GDM1 (cell line): ENCODE measurements around the gene IQCM.
"Not testable (repeated sequence)": the region's sequence is repeated elsewhere in the genome, so short reads cannot be mapped to it uniquely, and the experiment has no call there.

Experiments
- DNase-seq: peaks from one replicate; lab custom pipeline; 2025; lab: John Stamatoyannopoulos, UW

The IQCM gene

DNA sequence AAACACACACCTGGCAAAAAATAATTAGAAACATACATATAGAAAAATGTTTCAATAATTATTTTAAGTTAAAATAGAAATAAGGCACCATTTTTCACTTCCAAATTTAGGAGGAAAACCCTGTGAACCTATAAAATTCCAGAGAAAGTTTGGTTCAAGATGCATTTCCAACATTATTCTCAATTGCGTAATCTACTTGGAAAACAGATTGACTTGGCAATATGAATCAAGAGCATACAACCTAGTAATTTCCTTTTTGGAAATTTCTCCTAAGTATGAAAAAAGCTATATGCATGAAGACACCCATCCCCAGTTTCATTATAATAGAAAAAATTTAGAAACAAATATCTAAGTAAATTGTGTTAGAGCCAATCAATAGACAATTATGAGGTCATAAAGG lies 242.9 kb downstream of the IQCM start:
- no peak for DNase-seq

DNA sequence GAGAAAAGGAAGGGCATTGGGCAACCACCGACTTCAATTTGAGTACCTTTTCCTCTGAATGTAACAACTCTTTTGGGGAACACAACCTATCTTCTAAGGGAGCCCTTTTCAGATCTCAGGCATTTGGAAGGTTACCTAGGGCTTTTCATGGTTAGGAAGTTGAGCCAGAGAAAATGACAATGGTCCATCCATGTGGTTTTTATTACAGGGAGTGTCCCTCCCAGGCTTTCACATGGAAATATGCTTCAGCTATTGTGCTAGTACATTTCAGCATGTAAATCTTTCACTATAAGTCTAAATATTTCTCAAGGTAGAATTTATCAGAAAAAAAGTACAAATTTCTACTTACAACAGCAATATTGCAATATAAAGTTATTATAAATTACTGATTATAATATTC lies 259.8 kb downstream of the IQCM start:
- DNase-seq: no peak

DNA sequence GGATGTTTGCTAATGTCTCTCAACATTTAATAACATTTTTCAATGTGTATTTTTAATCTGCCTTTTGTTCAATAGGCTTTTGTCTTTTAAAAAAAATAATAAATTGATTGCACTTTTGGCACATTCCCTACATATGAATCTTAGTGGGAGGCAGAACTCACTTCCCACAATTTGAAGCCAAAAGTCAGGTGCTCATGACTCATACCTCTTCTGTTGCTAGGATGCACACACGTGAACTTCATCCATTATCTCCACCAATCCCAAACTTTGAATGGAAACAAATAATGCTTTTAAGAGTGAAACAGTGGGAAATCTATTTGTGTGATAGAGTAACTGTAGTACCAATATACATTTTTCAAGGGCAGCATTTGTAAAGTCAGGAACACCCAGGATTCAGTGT lies 260.5 kb downstream of the IQCM start:
- no peak for DNase-seq

DNA sequence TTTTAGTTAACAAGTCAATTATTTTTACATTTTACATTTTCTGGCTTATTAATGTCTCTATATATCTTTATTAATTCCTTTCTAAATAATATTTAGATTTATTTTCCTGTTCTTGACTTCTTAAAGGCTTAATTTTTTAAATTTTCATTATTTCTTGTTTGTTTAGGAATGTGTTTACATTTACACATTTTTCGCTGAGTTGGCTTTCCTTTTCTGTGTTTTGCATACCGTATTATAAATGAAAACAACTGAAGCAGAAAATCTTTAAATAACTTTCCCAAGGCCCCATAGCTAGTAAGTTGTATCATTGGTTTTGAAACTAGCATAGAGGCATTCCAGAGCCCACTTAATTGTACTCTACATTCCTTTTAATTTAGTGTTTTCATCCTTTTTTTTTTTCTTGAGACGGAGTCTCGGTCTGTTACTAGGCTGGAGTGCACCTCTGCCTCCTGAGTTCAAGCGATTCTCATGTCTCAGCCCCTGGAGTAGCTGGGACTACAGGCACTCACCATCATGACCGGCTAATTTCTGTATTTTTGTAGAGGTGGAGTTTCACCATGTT lies 261.6 kb downstream of the IQCM start:
- no peak for DNase-seq

DNA sequence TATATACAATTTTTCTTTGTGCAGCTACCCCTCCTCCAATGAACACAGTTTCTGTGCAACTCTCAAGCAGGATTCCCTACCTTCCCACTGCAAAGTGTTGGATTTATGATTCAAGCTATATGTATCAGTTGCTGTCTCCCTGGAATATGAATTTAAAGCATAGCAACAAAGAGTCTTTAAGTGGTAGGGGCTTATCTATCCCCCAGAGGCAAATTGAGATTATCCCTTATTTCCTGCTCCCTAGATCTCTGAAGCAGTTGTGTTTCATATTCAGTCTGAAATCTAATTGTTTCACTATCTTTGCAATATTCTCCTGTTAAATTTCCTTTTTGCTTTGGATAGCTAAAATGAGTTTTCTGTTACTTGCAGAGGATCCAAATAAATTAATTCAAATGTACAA lies 263.0 kb downstream of the IQCM start:
- DNase-seq: no peak

DNA sequence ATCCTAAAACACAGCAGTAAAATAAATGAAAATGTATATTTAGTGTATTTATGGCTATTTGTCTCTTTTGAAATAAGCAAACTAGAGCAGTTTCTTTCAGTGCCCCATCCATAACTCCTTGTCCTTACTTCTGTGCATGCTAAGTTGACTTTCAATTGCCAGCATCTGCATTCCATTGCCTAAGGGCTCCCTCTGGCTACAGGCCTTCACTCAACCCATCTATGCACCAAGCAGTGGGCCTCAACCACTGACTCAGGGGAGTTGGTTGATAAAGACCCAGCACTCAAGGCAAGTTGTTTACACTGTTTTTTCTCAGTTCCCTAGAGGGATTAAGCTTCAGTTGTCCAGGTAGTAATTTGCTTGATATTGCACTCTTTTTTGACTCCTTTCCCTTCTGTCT lies 265.7 kb downstream of the IQCM start:
- no peak for DNase-seq

DNA sequence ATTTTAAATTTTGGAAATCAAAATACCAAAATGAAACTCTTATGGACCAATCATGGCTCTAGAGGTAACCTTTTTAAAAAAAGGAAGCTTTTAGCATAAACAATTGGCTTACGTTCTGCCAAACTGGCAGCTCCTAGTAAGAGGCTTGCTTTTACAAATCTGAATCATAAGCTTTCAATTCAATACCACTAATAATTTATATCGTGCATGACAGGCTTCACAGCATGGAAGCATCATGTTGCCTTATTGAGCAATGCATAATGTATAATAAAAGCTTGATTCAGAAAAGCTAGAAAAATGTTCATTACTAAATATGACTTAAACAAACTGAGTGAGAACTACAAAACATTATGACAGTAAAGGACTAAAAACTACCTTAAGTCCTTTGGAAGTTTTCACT lies 280.9 kb downstream of the IQCM start:
- DNase-seq: no peak

DNA sequence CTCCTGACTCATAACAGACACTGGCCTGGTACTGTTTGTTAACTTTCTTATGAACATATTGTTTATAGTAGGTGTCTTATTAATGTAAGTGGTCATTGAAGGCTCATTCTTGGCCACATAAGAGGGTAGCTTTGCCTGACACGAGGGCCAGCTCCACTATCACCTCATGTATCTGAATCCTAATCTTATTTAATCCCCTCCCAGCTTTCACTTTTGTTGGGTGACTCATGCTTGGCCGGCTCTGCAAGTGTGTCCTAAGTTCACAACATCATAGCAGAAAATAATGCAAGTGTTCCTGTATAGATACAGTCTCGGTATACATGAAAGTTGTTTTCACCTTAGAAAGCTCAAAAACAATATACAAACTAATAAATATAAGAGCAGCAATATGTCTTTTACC lies 283.8 kb downstream of the IQCM start:
- no peak for DNase-seq

DNA sequence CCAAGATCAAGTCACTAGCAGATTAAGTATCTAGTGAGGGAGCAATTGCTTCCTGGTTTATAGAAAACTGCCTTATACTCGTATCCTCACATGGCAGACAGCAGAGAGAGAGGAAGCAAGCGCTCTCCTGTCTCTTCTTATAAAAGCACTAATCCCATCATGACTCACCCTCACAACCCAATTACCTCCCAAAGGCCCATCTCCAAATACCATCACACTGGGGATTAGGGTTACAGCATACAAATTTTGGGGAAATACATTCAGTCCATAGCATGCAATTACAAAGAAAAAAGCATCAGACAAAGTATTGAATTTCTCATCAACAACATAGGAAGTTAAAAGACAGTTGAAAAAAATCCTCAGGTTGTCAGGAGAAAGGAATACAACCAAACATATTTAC lies 292.6 kb downstream of the IQCM start:
- no peak for DNase-seq

DNA sequence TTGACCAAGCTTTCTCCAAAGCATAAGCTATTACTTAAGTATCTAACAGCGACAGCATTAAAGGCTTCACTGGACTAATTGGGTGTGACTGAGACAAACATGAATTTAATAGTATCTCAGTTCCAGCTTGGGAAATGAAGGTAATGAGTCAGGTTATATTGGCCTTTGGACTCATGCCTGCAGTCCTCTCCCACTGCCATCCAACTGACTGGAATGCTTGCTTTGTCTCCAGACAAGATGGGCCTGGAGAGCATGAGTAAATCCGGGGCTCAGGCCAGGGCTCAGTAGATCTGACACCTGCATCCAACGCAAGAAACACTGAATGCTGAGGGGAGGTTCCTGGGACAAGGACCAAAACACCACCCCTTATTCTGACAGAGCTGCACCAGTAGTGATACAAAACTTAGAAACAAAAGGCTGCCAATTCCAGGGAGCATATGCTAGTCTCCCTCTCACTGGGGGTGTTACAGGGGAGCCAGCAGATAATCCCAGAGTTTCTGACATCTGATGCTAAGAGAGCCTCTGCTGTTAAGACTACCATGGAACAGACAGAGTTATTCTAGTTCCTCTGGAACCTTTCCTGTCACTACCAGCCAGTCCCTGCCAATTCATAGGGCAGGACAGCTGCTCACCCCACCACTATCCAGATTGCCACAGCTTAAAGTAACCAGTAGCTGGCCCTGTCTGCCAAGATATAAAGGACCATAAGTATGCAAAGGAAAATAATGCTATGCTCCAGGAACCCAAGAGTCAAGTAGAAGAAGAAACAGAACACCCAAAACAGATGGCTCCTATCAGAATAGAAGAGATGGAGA lies 293.8 kb downstream of the IQCM start:
- no peak for DNase-seq

DNA sequence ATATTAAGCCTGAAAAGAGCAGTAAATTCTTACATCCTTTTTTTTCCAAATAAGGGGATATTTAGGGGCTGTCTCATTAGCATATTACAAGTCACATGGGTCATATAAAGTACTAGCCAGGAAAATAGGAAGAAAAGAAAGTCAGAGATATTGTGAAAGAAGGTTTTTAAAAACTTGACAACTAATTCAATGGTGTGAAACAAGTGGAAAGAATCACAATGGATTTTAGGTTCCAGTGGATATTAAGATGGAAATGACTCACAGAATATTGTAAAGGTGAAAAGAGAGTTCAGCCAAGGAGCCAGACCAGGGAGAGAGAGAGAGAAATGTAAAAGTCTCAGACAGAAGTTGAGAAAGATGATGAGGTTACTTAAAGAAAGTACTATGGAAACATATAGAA lies 297.2 kb downstream of the IQCM start:
- no peak for DNase-seq

DNA sequence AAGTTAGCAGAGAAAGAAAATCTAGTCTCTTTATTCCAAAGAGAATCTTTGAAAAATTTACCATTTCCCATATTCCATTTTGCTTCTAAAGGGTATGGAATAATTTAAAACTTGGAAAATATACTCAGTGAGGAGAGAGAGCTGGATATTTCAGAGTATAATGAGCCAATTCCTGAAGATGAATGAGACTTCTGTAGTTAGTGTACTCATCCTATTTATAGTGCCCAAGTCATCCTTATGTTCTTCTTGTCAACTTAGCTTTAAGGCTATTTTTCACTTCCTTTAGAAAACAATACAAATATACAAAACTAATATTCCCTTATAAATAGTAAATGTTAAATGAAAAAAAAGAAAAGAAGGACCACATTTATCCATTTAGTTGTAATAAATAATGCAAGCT lies 302.6 kb downstream of the IQCM start:
- DNase-seq: no peak

DNA sequence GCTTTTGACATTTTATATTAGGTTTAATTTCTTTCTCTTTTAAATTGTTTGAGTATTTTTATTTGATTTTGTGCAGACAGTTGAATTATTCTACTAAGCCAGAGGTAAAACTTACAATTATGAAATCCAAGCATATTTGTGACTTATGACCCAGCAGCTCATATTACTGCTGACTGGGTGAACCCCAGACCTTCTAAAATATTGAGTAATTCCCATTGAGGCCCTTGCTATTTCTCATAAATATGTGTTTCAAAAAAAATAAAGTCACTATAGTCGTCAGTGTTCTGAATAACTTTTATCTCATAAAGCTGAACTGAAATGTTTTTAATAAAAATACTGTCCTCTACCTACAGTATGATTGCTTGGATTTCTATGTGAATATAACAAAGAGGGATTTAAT lies 303.1 kb downstream of the IQCM start:
- DNase-seq: no peak

DNA sequence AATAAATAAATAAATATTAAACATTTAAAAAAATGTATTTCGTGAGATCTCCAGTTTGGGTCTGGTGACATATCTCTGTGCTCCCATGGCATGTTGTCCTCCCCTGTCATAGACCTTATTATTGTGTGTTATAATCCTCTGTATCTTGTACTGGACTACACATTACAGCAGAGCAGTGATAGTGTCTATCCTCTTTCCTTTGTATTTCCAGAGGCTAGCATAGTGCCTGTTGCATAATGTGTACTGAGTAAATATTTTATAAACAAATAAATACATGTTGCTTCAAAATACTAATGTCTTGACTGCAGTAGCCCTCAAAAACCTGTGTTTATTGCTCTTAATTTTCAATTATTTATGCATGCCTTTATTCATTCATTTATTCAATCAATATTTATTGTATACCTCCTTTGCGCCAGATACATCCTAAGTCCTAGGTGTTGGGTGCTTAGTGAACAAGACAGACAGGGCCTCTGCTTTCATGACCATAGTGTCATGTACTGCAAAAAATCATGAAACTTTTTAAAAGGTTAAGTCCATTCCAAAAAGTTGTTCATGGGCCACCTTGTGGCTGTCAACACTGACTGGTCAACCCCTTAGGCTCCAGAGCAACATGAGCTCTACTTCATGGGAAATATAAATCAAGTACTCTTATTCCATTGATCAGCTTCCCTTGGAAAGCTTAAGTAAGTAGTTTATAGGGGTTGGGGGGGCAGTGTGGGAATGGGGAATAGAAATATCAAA lies 303.9 kb downstream of the IQCM start:
- DNase-seq: no peak

DNA sequence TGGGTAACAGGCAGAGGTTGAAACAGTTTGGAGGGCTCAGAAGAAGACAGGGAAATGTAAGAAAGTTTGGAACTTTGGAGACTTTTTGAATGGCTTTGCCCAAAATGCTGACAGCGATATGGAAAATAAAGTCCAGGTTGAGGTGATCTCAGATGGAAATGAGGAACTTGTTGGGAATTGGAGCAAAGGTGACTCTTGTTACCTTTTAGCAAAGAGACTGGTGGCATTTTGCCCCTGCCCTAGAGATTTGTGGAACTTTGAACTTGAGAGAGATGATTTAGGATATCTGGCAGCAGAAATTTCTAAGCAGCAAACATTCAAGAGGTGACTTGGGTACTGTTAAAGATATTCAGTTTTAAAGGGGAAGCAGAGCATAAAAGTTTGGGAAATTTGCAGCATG lies 308.3 kb downstream of the IQCM start:
- not testable (repeated sequence) for DNase-seq

DNA sequence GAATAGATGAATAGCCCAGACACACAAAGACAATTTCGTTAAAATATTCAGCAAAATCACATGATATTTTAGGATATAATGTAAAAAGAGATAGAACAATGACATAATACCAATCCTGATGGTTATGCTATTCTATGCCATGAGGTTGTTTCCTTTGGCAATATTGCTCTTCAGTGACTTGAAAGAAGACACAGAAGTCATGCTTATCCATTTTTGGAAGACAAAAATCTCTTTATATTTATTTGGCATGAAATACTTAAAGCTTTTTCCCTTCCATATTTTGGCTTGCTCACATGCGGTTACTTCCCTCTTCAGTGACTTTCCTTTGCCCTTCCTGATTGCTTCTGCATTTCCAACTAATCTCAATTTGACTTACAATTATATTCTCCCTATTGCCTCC lies 314.8 kb downstream of the IQCM start:
- no peak for DNase-seq

DNA sequence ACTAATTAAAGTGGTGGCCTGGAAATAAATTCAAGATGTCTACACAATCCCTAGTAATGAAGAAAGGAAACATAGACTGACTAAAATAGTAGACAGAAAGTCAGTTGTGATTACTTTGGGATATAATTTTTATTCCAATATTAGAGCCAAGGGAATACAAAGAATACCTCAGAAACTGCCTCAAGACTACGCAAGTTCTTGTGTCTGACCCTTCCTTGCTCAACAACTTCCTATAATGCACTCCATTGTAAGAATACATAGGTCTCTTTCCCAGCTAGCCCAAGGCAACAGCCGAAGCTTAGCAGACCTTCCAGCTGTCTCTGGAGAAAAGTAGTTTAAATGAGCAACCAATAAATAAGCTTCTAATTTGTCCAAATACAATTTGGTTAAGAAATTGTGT lies 315.9 kb downstream of the IQCM start:
- DNase-seq: no peak

DNA sequence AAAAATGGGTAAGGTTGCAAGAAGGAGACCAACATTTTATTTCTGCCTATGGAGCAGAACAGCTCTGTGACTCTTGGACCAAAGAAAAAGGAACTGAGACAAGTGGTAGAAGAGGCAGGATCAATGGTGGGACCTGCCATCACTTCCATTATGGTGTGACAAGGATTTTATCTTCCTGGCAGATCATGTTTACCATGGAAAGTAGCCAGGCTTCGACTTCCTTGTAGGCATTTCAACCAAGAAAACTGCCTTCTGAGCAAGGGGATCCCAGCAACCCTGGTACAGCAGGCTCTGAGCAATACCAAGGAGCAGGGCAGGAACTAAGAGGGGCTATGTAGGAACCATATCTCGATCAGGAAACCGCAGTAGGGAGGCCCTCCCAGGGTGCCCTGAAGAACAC lies 317.4 kb downstream of the IQCM start:
- DNase-seq: no peak

DNA sequence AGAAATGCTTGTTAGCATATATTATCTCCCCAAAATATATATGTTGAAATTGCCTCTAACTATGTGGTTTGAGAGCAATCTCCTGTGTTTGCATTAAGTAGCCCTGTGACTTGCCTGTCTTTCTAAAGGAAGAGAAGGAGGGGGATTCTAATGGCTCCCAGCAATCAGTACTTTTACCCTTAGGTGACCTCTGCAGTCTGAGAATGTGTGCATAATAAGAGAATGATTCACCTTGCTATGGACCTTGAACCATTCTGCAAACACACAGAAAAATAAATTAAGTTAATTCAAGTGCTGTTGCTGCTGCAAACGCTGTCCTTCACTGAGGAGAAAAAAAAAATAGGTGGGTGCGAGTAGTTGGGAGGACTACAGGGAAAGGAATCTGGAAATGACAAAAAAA lies 322.2 kb downstream of the IQCM start:
- no peak for DNase-seq

DNA sequence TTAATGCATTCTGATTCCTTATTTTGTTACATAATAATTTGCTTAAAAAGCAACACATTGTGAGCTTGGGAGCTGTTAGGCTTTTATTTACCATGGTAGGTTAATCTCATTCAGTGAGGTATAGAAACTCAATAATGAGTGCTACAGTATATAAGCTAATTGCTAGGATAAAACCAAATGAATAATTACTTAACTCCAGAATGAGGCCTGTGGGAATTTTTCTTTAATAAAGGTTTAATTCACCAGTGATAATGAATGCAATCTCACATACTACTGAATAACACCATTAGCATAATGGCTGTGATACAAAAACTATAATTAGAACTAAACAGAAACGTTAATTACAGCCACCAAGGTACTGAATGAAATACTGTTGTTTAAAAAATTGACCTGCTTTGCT lies 326.3 kb downstream of the IQCM start:
- DNase-seq: no peak

DNA sequence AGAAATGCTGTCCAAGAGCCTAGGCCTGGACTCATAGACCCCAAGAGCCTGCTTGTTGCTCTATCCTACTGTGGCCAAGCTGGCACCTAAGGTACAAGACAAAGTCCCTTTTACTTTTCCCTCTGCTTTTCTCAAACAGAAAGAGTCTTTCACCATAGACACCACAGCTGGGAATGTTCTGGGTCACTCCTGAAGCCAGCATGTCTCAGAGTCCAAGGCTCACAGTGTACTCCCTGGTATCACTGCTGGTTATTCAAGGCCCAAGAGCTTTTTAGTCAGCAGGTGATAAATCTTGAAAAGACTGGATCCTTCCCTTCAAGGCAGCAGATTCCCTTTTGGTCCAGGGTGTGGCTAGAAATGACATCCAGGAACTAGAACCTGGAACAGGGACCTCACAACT lies 328.8 kb downstream of the IQCM start:
- DNase-seq: no peak

DNA sequence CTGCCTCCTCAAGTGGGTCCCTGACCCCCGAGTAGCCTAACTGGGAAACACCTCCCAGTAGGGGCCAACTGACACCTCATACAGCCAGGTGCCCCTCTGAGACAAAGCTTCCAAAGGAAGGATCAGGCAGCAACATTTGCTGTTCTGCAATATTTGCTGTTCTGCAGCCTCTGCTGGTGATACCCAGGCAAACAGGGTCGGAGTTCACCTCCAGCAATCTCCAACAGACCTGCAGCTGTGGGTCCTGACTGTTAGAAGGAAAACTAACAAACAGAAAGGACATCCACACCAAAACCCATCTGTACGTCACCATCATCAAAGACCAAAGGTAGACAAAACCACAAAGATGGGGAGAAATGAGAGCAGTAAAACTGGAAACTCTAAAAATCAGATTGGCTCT lies 347.0 kb downstream of the IQCM start:
- not testable (repeated sequence) for DNase-seq

DNA sequence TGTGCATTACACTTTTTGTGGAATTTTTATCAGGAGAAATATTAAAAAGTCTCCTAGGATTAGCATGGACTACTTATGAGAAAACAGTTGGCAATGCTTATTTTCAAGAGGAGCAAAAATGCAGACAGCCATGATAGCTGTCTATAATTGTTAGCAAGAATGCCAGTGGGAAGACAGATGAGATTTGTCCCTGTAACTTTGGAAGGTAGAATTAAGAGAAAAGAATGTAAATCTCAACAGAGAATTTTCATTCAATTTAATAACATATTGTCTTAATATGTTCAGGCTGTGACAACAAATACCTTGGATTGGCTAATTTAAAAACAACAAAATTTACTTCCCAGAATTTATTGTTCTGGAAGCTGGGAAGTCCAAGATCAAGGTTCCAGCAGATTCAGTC lies 349.2 kb downstream of the IQCM start:
- DNase-seq: no peak
